NCI-H1930 (cell line): Measurements from ENCODE around the gene NR2F1-AS1.

Experiments
- DNase-seq, 2 experiments: peaks; one replicate each; lab custom pipeline; 2025; lab: John Stamatoyannopoulos, UW

Gene NR2F1-AS1

DNA sequence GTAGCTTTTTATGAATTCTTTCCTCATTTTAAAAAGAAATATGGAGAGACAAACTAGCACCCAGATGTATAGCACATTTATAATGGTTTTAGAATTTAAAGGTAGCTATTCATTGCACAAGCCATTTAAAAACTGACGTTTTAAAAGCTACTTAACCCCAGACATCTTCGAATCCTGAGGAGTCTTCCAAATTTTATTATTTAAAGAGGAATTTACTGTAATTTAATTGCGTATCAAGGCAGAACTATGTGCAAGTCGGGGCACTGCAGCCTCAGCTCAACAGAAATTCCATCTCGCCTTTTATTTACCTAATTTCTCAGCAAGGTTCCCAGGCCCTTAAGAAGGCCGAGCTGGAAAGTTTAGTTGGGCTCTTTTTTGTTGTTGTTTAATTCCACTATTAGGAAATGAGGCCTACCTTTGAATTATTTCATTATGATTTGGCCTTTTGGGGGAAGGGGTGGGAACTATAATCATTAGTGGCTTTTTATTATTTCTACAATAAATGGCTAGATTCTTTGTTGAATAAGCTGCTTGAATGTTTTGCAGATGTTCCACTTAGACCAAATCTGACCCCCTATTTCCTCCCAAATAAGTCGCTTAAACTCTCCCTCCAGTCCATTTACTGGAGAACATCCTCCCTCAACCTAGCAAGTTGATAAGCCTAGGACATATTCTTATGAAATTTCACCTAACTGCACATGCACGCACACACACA is 22.2 kb upstream of the NR2F1-AS1 start:
- DNase-seq = no peak

GRCh38 chr5:93602241-93603077 is 21.4 kb upstream of the NR2F1-AS1 start:
- no peak for DNase-seq

DNA sequence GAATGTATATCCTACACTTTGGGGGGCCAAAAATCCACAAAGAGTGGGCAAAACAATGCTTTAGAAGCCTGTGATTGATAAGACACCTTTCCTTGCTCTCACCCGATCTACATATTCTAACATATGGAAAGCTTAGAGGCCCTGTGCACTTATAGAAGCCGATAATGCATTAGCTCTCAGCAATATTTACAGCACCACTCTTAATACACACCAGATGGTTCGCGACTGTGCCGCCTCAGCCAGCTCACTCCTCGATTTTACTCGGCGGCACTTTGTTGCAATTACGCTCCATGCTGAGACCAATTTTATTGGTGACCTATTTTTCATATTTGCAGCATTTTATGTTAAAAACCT is 20.8 kb upstream of the NR2F1-AS1 start:
- DNase-seq = no peak

- no peak for DNase-seq
Observed at GRCh38 chr5:93601071-93601801, 20.2 kb upstream of the NR2F1-AS1 start.

DNA sequence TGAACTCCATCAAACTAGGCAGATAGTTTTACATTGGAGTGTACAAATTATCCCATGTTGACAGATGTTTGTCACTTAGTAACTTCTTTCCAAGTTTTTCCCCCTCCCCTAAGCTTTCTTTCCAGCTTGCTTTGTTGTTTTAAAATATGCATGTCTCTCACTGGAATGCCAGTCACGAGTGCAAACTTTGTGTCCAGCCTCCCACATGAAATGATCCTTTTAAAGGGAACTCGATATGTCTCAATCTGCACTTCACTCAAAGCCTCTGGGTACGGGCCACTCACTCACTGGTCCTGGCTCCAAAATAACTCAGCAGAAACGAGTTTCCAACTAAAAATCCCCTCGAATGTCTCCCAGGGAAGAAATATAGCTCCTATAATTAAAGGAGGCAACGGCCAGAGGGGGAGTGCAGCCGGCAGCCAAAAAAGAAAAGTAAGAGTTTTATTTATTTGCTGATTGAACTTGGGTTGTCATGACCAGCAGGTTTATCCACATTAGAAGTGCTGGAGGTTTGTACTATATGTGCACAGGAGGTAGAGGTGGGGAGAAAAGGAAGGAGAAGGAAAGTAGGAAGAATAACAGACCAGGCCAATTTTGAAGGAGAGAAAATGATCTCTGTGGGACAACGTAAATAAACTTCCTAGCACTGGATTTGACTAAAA is 19.5 kb upstream of the NR2F1-AS1 start:
- DNase-seq = no peak

DNA sequence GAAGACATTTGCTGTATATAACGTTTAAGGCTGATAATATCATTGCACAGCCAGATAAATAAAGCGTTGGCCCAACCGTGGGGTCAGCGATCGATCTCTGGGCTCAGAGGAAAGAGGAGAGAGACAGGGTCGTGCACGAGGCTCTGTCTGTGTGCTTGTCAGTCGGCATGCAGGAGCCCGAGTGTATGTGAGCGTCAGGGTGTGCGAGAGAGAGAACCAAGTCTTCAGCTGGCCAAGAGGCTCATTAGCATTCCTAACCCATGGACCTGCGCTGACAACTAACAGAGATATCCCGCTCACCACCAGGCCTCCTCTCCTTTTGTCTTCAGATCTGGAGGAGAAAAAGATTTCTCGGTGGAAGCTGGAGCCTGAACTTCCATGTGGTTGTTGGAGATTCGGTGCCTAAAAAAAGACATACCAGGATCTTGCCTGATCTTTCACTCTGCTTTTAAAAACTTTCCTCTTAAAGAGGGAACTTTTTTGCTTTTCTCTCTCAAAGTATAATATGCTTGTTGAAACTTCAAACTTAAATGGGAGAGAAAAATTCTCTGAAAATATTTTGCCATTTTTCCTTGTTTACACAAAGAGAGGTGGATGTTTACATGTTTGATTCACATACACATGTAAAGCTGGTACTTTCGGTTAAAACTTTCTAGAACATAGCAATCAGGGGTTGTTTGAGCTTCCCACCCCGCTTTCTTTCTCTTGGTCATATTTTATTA is 18.5 kb upstream of the NR2F1-AS1 start:
- no peak for DNase-seq

- no peak for DNase-seq
Observed at GRCh38 chr5:93599001-93599379, 18.0 kb upstream of the NR2F1-AS1 start.

GRCh38 chr5:93598091-93599000 is 17.3 kb upstream of the NR2F1-AS1 start:
- no peak for DNase-seq

DNA sequence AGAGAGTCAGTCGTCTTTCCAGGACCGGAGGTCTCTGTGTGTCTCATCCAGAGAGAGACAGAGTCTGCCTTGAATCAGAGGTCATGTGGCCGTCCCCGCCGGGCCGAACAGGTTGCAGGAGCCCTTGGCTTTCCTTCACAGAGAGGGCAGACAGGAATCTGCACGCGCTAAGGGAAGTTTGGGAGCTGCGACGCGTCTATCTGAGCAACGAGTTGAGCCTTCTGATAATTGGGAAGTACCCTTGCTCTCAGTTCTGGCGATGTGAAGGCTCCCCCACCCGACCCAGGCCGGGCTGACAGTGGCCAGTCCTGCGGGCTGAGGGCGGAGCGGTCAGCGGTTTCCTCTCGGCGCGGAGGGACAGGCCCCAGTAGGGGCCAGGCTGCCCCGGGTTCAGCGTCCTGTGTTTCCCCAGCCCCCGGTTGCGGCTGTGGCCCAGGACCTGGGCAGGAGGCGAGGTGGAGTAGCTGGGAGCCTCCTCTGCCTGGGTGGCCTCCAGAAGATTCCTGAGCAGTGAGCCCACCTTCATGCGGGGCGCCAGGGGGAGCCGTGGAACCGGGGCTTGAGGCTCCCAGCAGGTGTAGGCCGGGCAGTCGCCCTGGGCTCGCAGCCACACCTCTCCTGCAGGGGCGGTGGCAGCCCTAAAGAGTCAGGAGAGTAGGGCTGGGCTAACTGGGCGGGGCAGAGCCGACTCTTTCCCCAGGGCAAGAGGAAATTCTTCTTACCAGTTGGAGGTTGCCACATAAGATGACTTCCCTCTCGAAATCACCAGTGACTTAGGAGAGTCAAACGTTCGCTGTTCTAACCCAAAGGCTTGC is 15.9 kb upstream of the NR2F1-AS1 start:
- no peak for DNase-seq

DNA sequence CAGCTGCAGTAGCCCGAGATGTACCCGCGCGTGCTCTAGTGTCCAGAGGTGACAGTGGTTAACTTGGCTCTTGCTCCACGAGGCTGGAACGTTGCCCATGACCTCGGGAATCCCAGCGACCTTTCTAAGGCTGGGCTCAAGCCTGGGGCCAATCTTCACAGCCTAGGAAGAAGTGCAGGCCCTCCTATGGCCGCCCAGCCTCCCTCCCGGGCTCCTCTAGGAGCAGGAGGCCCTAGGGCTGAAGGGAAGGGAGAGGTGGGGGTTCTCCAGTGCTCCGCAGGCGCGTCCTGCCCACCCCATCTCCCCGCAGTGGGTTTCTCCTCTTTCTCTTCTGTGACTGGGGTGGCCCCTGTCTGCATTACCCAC is 15.3 kb upstream of the NR2F1-AS1 start:
- no peak for DNase-seq

GRCh38 chr5:93595420-93596147 is 14.6 kb upstream of the NR2F1-AS1 start:
- no peak for DNase-seq

DNA sequence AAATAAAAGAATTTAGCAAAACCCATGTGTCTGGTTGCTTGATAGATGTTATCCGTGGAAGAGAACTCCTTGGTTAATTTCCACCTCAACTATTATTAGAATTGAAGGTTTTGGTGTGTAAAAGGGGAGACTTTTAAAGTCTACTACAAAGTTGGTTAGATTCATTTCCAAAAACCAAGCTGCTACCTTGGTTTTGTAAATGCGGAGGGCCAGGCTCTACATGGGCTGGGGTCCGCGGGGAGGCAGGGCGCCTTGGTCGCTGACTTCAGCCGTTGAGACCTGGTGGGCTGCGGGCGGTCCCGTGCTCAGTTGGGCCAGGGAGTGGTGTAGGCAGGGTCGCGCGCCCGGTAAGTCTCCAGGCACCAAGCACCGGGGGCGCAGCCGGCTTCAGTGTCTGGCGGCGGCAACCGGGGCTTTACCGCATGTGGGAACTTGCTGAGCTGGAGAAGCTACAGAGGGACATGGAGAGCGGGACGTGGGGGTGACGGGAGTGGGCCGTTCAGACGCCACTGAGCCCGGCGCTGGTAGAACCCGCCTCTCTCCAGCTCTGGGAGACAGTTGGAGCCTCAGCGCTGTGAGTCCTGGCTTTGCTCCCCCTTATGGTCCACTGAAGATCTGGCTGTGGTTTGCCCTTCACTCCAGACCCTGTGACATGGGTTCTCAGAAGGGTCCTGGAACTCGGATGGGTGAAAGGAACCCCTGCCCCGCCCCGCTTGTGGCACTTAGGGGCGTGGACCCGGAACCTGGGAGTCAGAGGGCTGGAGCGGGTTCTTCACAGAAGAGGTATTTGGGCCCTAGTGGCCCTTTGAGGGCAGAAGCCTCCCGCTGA is 13.8 kb upstream of the NR2F1-AS1 start:
- DNase-seq = no peak

GRCh38 chr5:93593476-93594131 is 12.6 kb upstream of the NR2F1-AS1 start:
- DNase-seq = no peak

DNA sequence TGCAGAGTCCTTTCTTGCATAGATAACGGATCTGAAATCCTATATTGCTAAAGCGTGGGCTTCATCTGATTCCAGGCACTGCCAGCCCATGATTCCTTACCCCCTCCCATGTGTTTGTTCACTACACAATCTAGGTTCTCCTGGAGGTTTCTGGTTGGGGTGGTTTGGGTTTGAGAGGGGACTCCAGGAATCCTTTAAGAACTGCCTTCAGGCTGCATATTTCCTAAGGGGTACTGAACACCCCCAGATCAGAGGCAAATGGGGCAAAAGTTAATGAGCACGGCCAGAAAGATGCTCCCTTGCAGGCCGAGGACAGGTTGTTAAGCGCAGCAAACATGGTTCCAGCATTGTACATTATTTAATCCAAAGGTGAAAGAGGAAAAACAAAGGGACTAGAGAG is 11.9 kb upstream of the NR2F1-AS1 start:
- DNase-seq = no peak

GRCh38 chr5:93591323-93591945 is 10.4 kb upstream of the NR2F1-AS1 start:
- DNase-seq = no peak

DNA sequence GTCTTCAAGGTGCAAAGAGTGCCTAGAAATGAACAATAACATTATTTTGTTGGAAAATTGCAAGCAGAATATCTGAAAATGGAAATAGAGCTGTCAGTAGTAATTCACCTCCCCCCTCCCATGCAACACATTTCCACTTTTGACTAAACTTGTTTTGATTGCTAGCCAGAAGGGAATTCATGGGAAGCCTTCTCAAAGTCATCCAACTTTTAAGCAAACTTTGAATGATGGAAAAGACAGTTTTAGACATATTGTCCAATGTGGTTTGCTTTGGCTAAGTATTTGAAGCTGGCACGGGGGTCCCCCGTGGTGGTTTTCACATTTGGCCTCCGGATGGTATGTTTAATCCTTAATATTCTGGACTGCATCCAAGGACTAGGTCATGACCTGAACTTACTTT is 9.5 kb upstream of the NR2F1-AS1 start:
- no peak for DNase-seq

GRCh38 chr5:93589829-93590215 is 8.8 kb upstream of the NR2F1-AS1 start:
- DNase-seq = no peak
